Hematopoietic multipotent progenitor cell (in vitro differentiated cells): ENCODE measurements around the gene INTS1. TPM values are rescaled to one million over a fixed set of nuclear protein-coding genes. Genes with fewer than 3 reads are reported as not detected.
A peak's percentile ranks its signal among the peaks of the same experiment; 100 is the strongest.

Experiments
- DNase-seq, 3 donors: peaks; one replicate each; pipeline ENCODE4 v3.0.0-alpha.2; 2011 to 2015; ENCODE audit warnings: low read depth in 2 of 3, low spot score in 2 of 3
- total RNA-seq: library from RNA; depleted of rRNA; stranded (reverse); fragments of >200 nt; gene quantifications from one replicate; pipeline ENCODE4 v1.2.3, GENCODE V29; 2012

Gene INTS1
- total RNA-seq, 1 donor = 61.4 TPM

DNA sequence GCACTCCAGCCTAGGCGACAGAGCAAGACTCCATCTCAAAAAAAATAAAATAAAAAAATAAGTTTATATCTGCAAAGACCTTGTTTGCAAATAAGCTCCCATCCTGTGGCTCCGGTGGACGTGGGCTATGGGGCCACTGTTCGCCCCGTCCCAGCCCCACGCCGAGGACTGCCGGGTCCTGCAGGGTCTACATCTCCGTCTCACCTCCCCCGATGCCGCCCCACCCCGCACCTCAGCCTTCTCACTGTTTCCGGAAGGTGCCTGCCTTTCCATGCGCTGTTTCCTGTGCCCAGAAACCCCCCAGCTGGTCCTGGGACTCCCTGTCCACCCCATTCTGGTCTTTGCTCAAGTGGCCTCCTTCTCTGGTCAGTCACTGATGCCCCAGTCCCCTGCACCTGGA, 5.0 kb upstream of the INTS1 start:
- no peak for DNase-seq

DNA sequence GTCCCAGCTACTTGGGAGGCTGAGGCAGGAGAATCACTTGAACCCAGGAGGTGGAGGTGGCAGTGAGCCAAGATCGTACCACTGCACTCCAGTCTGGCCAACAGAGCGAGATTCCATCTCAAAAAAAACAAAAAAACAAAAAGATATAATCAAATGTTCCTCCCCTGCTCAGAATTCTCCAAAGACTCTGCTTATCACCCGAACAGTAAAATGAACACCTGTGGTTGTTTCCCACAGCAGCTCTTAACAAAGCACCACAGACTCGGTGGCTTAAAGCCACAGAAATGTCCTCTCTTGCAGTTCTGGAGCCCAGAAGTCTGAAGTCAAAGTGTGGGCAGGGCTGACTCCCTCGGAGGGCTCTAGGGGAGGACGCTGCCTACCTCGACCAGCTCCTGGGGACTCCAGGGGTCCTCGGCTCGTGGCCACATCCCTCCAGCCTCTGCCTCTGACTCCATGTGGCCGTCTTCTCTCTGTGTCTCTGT, 4.1 kb upstream of the INTS1 start:
- DNase-seq = peak in 1 of 3 donors; percentile 80

DNA sequence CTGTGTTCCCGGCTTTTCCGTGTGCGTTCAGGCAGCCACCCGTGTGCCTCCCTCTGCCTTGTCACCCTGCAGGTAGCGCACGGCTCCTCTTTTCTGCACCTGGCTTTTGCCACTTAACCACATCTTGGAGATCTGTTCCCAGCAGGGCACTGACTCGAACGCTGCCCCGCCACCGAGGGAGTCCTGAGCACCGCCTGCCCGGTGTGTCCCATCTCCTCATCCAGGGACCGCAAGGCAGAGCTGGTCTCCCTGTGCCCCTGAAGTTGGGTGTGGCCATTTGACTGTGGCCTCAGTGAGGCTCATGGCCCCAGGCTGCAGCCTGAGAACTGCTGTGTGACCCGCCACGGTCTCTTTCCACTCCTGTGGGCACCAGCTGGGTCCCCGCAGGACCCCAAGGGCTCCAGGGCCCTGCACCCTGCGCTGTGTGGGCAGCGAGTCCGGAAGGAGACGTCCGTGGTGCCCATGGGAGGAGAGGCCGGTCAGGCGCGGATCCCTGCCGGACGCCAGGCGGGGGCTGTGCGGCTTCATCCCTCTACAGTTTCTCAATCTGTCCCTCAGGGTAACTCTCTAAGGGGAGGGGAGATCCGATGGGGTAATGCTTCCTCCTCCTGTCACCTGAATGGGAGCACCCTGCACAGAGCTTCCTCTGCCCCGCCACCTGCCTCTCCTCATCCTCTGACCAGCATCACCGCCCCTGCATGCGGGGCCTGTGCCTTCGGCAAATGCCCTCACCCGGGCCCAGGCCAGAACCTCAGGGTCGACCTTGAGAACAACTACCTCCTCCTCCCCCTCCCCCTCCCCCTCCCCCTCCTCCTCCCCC, 1.8 kb upstream of the INTS1 start:
- peak in 1 of 3 donors; percentile 26 for DNase-seq

GRCh38 chr7:1503390-1503789, 799 bp downstream of the INTS1 start:
- no peak for DNase-seq

- no peak for DNase-seq
Observed at GRCh38 chr7:1502845-1503244, 1.3 kb downstream of the INTS1 start.

DNA sequence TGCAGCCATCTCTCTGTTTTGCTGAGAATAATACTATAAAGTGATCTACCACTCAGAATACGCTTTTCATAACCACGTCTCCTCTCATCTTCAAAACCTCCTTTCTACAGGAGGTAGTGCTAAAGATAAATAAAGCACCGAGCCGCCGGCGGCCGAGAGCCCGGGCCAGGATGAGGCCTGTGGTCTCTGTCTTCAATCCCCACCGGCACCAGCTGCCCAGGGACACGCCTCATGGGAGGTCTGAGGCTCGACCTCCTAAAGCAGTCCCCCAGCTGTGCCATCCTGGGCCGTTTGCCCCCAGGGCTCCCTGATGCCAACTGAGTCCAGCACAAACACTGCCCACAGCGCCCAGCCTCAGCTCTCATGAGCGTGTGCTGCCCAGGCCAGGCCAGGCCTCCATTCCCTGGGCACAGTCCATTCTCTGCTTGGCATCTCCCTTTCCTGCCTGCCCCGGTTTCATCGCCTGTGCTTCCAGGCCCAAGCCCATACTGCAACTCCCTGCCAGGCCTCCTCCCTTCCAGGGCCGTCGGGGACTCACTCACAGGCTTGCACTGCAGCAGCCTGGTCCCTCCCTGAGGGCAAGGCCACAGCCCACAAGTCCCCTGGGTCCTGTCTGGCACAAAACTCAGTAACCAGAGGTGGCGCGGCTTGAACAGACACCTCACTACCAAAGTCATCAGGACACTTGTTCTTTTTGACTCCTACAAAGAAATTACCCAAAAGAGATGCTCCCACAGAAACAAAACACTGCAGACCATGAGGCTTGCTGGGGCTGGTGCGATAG, 2.5 kb downstream of the INTS1 start:
- no peak for DNase-seq

GRCh38 chr7:1500064-1500807, 4.0 kb downstream of the INTS1 start:
- DNase-seq = no peak

DNA sequence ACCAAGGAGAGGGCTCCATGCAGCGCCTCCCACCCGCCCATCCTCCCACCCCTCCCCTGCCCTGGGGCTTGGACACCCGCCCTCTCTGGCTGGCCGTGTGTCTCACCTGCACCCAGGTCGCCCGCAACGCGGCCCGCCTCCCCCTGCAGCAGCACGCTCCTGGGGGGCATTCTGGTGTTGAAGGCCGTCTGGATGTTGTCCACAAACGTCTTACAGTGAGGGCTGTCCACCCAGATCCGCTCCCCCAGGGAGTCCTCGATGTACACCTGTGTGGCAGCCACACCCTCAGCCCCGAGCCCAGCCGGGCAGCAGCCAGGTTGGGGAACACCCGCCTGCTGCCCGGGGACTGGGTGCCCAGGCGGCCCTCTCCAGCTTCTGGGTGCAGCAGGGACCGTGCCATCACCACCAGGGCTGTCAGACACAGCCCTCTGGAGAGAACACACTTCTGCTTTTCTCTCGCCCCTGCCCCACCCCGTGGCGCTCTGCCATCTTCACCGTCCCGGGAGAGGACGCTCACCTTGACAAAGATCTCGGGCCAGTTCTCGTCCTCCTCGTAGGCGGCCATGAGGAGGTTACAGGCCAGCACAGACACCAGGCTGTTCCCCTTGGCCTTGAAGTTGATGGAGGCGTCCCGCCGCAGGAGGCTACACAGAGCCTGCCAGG, 4.7 kb downstream of the INTS1 start:
- no peak for DNase-seq

GRCh38 chr7:1498370-1499305, 5.6 kb downstream of the INTS1 start:
- DNase-seq = no peak

DNA sequence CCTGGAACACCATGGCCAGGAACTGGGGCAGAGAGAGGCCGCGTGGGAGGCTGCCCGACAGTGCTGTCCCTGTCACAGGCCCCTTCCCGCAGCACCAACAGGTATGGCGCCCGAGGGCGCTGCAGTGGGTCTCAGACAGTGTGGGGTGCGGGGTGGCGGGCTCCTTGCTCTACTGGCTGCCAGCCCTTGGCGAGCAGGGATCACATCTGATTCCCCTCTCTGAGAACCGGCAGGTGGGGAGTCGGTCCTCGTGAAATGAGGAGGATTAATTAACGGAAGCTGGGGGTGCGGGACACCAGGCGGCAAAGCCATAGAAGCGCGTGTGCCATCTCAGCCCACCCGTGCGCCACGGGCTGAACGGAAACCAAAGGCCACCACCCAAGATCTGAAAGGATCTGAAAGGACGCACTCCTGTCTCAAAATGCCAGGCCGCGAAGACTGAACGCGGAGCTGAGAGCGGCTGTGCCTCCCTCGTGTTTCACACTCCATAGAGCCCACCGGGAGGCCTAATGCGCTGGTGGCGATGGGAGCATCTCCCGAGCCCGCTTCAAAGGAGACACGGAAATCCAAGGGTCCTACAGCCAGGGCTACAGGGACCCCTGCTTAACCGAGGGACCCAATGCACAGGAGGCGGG, 6.8 kb downstream of the INTS1 start:
- DNase-seq = no peak

DNA sequence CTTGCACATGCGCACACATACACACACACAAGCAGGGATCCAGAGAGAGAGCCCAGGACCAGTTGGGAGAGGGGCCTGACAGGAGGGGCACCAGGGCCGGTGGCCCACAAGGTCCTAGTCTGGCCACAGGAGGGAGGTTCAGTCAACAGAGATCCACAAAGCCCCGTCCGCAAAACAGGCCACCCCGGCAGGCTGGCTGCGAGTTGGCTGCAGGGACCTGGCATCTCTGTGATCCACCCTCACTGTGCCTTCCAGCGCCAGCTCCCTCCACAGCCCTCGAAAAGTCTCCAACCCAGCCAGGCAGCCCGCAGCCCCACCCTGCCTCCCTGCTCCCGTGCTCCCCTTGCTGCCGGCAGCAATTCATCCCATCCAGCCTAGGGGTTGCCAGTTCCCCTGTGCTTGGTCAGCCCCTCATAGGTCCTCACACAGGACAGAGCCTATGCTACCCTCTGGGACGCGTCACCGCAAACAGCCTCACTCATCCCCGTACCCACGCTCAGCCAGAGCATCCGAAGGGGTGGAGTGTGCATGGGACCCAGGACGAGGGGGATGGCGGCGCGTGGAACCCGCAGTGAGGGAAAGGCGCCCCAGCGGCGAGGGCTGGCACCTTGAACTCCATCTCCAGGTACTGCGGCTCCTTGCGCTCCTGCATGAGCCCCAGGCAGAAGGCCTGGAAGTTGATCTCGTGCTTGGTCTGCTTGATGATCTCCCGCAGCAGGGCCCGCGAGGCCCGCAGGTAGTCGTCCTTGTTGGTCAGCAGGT, 7.5 kb downstream of the INTS1 start:
- DNase-seq = no peak

- no peak for DNase-seq
Observed at GRCh38 chr7:1495564-1496242, 8.5 kb downstream of the INTS1 start.

DNA sequence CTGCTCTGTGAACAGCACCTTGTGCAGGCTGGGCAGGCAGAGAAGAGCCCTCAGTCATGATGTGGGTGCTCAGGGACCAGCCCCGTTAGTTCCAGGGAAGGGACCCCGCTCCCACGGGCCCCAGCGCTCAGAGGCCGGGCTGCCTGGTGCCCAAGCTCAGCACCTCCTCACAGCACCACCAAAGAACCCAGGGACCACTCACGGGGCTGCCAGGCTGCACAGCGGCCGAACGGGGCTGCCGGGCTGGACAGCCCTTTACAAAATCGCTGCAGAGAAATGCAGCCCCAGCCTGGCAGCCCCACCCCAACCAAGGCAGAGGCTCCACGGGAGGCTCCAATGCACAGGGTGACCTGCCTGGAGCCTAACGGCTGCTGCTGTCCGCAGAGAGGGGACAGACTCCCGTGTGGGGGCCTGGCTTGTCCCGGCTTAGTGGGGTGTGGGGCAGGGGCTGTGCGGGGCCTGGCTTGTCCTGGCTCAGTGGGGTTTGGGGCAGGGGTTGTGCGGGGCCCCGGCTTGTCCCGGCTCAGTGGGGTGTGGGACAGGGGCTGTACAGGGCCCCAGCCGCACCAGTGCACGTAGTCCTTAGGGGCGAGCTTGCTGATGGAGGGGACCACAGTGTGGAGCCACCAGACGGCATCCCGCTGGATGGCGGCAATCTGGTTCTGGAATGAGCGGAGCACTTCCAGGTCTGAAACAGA, 9.2 kb downstream of the INTS1 start:
- DNase-seq = no peak

- DNase-seq = no peak
Observed at GRCh38 chr7:1494447-1494846, 9.7 kb downstream of the INTS1 start.

DNA sequence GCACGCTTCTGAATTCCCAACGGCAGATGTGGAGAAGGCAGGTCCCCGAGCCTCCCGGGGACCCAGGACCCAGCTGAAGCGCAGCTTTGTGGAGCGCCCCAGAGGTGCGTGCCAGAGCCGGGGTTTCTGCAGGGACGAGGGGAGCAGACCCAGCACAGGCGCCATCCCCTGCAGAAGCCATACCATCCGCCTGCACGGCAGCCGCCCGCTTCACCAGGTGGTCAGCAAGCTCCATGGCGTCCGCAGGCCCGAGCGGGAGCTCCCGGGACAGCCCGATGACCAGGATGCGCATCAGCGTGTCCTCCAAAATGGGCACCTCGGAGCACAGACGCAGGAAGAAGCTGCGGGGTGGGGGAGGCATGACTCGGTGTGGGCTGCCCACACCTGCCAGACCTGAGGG, 10.6 kb downstream of the INTS1 start:
- DNase-seq = no peak

GRCh38 chr7:1493129-1493528, 11.1 kb downstream of the INTS1 start:
- DNase-seq = no peak

DNA sequence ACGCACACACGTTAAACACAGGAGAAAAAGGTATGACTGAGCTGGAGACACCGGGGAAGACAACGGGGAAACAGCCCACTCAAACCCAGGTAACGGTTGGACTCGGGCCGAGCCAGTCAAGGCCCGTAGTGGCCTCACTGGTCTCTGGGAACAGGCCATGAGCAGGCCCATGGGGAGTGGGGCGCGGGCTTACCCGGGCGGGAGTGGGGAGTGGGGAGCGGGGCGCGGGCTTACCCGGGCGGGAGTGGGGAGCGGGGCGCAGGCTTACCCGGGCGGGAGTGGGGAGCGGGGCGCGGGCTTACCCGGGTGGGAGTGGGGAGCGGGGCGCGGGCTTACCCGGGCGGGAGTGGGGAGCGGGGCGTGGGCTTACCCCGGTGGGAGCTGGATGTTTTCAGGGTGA, 11.5 kb downstream of the INTS1 start:
- no peak for DNase-seq
